HG02623 (cell line): ENCODE data around the gene MIOX.

Source experiments
- ATAC-seq: cut with Tn5 transposase; IDR thresholded peaks from one replicate; pipeline ENCODE4 v1.9.1; 2021; ENCODE audit warnings: moderate library complexity; ENCODE audit not compliant: unreplicated experiment

MIOX gene

DNA sequence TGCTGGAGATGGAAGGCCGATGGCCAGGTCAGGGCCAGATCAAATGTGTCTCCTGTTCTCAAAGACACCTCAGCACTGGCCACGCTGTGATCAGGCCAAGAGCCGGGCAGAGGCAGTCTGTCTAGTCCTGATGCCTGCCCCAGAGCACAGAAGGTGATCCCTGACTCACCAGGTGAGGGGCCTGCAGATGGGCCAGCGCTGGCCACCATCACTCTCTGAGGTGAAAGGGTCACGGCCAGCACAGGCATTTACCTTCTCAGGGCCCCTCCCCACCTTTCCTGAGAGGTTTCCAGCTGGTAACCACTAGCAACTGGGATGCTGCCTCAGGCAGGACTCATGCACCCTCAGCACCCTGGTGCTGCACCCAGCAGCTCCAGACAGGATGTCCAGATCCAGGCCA, 14.7 kb upstream of the MIOX start:
- ATAC-seq: no peak

DNA sequence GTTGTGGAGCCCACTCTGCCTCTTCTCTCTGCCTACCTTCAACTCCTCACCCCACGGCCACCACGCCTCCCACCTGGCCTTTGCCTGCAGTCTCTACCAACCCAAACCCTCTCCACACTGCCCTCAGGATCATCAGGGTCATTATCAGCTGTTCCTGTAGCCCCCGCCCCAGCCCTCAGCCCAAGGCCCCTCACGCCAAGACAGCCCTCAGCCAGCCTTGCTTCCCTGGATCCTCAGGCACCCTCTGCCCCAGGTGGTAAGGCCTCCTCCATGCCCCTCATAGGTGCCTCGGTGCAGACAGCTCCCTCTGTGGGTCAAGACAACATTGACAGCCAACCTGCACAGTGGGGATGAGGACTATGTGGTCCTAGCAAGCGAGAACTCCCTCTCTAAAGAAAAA, 13.6 kb upstream of the MIOX start:
- ATAC-seq: no peak

DNA sequence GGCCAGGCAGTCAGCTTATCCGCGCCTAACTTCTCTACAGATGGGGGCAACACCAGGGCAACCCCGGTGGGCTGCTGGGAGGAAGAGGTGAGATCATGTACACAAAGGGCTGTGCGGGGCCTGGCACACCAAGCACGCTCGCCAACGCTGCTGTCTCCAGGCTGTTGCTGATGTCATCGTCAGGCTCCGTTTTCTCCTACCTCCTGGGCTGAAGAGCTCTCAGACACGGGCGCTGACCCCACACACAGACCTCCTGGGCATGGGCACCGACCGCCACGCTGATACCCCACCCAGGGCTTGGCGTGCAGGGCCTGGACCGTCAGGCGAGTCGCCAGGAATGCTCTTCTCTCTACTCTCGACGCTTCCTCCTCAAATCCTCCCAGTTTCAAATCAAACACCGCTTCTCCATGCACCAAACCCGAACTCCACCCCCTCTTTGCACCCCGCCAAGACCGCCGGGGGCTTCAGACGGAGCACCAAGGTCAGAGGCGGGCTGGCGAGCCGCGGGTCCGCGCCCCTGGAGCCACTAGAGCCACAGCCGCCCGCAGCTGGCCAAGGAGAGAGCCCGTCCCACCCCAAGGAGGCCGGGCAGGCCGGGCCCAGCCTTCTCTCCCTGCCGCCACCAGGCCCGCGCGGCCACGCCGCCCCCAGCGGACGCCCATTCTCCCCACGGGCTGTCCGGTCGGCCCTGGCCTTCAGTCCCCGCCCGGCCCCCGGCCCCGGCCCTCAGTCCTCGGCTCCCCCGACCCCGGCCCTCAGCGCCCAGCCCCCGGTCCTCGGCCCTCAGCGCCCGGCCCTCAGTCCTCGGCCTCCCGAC, 12.6 kb upstream of the MIOX start:
- no peak for ATAC-seq

DNA sequence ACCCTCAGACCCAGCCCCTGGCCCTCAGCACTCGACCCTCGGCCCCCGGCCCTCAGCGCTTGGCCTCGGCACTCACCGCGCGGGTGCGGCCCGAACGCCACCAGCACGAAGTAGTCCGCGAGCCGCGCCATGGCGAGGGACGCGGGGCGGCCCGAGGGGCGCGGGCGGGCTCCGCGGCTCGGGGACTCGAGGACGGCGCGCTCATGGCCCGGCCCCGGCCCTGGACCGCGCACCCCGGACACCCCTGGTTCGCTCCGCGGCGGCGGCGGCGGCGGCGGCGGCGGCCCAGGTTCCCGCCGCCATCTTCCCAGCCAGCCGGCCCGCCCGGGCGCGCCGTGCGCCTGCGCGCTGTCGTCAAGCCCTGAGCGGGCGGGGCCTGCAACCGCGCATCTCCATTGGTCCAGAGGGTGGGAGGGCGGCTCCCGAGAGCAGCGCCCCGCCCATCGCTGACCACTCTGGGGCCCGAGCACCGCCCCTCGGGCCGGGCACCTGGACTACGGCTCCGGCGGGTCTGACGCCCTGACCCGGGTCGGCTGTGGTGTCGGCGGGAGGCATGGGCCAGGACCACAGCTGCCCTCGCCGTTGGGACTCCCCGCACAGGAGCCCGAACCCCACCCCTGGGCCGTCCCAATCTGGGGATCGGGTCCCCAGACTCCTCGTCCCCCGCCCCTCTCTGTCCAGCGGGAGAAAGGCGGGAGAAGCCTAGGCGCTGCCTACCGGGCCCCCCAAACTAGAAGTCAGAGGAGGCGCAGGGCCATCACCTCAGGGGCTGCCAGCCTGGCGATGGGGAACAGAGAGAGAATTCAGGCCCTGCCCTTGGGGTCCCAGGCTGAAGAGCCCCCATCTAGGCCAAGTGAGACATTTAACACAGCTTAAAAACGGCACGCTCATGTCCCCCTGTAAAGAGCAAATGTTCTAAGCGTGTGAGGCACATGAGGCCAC, 11.7 kb upstream of the MIOX start, which contains the start of gene SBF1:
TSS of gene SBF1 (minus strand) at position 326 of the 942 bp plus-strand sequence. CDS start at position 131, 195 bp downstream.
- peak; percentile 79 for ATAC-seq

DNA sequence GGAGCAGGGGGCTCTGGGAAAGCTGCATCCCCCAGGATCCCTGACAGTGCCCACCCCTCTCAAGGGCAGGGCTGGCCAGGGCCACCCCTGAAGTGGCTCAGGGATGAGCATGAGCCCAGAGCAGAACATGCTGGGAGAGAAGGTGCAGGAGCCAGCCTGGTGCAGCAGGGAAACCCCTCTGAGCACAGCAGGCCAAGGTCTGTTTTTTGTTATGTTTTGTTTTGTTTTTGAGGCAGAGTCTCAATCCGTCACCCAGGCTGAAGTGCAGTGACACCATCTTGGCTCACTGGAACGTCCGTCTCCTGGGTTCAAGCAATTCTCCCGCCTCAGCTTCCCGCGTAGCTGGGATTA, 11.0 kb upstream of the MIOX start:
- ATAC-seq: no peak

DNA sequence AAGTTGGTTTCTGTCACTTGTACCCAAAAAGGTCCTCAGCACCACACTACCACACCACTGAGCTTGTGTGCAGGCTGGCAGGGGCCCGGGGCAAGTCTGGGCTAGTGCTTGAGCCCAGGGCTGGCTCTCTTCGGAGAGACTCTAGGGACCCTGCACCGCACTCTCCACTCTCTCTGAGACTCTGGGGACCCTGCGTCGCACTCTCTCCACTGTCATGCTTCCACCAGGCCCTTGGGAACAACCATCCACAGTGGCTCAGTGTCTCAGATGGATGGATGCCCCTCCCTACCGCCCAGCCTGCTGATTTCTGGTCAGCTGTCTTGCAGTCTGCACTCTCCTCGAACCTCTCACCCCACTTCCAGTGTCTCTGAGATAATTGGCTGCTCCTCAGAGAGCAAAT, 9.8 kb upstream of the MIOX start:
- no peak for ATAC-seq

DNA sequence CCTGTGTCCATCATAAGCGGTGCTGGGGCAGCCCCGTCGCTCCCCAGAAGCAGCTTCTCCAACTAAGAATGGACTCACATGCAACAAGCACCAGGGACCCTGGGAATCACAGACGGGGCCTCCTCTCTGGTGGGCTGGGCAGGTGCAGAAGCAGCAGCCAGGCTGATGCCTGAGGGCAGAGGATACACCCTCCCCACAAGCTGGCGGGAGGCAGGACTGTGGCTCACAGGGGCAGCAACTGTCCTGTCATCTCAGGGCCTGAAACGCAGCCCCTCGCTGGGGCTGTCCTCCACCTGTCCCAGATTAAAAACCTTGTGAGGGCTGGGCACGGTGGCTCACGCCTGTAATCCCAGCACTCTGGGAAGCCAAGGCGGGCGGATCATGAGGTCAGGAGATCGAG, 8.7 kb upstream of the MIOX start:
- ATAC-seq: no peak

DNA sequence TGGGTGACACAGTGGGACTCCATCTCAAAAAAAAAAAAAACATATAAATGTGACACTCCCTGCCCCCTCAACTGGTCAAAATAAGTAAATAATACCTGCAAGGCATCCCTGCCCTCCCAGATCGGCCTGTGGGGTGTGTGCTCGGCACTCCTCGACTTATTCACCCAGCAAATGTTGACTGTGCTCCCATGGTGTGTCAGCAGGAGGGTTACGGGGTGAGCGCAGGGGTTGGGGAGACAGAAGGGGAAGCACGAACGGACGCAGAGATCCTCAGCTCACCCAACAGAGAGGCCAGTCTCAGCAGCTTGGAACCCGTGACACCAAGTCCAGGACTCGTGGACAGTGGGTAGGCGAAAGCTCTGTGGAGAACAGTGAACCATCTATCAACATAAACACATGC, 6.9 kb upstream of the MIOX start:
- no peak for ATAC-seq

DNA sequence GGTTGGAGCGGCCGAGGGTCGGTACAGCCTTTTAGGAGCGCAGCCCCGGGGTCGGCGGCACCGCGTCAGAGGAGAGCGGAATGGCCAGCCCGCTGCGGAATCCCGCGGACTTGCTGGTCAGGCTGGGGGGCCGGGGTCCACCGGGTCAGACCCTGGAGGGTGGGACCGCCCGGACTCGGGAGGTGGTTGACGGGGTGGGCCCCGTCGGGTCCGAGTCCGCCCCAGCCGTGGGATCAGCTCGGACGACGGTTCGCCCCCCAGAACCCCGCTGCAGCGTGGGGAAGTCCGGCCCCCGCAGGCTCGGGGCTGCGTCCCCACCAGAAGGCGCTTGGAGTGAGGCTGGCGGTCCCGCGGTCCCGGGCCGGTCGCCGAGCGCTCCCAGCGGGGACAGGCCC, 5.6 kb upstream of the MIOX start:
- ATAC-seq: no peak

DNA sequence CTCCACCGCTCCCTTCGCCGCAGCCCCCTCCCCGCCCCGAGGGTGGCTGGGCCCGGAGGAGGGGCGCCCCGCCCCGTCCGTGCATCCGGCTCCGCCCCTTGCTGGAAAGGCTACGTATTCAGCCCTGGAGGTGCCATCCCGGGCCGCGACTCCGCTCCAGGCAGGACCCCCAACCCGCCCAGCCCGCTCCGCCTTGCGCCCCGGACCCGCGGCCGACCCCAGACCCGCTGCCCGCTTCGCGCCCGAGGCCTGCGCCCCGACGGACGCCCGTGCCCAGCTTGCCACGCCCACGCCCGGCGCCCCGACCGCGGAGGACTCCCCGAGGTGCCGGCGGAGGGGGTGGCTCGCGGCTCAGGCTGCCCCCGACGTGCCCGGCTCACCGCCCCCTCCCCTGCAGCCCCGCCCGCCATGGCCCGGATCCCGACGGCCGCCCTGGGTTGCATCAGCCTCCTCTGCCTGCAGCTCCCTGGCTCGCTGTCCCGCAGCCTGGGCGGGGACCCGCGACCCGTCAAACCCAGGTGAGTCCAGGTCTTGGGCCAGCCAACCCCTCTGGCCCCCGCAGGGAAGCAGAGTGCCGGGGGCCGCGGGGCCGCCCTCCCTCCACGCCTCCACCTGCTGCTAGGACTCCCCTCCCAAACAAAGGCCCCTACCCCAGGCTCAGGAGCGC, 5.1 kb upstream of the MIOX start, which contains the start of gene ADM2:
TSS of gene ADM2 (plus strand) at position 104 of the 667 bp plus-strand sequence. CDS start at position 409, 305 bp downstream.
- ATAC-seq: no peak

DNA sequence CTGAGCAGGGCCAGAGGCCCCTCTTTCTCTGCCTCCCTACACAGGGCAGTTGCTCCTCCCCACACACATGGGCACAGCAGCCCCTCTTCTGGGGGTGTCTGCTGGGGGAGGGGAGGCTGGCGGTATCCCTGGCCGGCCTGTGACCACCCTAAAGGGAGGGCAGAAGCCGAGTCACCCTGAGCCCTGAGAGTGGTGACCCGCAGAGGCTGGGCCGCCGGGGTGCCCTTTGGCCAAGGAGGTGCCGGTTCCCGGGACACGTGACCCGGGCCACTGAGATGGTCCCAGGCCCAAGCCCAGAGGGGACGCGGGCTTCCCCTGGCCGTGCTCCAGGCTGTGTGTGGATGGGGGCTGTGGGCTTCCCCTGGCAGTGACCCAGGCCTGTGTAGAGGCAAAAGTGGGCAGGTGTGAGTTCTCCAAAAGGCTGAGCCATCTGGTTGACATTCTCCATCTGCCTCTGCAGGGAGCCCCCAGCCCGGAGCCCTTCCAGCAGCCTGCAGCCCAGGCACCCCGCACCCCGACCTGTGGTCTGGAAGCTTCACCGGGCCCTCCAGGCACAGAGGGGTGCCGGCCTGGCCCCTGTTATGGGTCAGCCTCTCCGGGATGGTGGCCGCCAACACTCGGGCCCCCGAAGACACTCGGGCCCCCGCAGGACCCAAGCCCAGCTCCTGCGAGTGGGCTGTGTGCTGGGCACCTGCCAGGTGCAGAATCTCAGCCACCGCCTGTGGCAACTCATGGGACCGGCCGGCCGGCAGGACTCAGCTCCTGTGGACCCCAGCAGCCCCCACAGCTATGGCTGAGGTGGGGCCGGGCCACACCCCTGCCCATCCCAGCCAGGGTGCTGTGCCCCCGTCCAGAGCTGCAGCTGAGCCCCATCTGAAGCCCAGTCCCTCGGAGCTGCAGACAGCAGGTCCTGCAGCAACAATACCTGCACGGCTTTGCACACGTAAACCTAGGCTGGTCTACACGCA, 4.3 kb upstream of the MIOX start:
- ATAC-seq: no peak

DNA sequence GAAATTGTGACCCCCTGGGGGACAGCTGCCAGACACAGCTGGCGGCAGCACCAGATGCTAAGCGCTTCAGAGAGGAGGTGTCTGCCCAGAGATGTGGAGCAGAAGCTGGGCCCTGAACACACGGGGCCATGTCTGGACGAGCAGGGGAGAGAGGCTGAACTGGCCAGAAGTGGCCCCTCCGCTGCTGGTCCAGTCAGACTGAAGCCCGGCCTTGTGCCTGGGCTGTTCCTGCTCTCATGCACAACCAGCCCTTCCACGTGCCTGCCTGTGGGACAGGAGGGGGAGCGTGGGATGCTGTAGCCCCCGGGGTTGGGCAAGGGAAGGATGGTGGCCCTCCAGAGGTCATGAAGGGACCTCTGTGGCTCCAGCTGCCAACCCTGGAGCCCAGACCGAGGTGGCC, 3.6 kb upstream of the MIOX start:
- ATAC-seq: no peak

DNA sequence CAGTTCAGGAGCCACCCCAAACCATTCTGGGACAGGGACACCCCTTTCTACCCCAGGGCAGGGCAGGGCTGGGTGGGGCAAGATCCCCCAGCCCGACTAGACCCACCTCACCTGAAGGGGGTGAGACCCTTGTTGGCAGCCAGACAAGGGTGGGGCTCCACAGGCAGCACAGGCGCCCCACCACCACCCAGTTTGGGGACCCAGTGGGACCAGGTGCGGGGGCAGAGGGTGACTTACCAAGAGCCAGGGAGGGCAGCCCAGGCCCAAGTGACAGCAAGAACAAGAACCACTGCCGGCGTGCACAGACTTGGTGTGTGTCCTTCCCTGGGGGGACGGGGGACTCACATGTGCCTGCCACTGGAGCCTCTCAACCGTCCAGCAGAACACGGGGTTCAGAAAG, 3.1 kb upstream of the MIOX start:
- no peak for ATAC-seq

DNA sequence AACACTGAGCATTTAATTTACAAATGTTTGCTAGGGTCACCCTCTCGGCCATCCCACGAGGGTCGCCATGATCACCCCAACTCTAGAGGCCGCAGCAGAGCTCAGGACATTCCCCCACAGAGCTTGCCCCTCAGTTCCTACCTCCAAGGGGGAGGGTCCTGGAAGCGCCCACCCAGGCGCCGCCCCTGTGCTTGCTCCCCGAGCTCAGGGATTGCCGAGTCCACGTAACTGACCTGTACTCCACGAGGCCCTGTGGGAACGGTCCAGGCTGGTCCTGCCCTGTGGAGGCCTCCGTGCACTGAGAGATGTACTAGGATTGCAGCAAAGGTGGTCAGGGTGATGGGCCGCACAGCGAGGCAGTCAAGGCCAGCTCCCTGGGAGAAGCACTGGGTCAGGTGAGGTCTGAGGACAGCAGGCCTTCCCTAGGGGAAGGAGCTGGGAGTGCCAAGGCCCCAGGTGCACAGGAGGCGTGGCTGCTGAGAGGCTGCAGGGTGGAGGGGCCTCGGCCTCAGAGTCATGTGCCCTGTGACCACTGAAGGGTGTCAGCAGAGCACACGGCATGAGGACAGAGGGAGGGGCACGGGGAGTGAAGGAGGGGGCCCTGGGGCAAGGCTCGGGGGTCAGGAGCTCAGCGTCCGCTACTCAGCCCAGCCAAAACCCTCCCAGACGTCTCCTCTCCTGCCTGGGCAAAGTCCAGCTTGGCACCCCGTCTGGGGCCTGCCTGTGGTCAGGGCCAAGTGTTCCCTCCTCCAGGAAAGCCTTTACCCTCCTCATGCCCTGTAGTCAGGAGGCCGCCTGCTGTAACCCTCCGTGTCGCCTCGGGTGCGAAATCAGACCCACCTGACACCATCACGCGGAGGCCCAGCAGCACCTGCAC, 2.4 kb upstream of the MIOX start:
- no peak for ATAC-seq

DNA sequence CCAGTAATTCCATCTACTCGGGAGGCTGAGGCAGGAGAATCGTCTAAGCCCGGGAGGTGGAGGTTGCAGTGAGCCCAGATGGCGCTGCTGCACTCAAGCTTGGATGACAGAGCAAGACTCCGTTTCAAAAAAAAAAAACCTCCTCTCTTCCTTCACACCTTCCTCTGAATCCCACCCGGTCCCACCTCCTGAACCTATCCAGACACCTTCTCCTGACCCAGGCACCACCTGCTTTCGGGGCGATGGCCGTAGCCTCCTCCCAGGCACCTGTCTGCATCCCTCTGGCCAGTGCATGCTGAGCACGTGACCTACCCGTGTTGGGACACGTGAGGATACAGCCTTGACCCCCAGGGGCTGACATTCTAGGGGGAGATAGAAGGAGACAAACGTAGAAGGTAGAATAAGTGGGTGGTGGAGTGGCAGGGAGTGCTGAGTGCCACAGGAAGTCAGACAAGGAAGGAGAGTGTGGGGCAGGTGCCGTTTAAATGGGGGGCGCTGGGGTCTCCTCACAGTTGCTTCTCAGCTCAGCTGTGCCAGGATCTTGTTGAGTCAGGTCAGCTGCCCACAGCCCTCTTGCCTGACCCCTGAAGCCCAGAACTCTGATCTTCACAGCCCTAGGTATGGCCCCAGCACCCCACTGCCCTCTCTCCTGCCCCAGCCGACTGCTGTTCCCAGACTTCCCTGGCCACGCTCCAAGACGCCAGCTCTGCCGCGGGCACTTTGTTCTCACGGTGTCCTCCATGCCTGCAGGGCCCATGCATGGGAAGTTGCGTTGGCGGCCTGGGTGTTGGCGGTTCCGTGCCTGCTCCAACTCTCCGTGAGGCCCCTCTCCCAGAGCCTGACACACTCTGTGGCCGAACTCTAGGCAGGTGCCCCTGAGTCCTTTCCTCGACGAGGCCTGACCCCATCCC, 1.2 kb upstream of the MIOX start:
- no peak for ATAC-seq

DNA sequence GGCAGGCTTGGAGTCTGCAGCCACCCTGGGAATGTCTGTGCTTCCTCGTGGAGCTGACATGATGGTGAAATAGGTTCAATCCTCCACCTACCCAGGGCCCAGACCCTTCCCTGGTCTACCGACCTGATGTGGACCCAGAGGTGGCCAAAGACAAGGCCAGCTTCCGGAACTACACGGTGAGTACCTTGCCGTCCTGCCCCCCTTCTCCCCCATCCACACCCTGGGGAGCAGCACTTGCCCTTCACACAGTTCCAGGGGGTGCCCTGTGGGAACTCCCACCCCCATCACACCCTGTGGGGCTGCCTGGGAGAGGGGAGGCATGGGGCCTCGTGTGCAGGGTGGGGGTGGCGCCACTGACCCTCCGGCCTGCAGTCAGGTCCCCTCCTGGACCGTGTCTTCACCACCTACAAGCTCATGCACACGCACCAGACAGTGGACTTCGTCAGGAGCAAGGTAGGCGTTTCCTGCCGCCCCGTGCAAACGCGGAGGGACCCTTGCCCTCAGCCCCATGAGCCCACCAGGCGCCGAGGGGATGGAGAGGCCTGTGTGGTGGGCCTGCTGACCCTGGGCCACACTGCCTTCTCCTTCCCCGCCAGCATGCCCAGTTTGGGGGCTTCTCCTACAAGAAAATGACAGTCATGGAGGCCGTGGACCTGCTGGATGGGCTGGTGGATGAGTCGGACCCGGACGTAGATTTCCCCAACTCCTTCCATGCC, 789 bp downstream of the MIOX start:
- no peak for ATAC-seq

DNA sequence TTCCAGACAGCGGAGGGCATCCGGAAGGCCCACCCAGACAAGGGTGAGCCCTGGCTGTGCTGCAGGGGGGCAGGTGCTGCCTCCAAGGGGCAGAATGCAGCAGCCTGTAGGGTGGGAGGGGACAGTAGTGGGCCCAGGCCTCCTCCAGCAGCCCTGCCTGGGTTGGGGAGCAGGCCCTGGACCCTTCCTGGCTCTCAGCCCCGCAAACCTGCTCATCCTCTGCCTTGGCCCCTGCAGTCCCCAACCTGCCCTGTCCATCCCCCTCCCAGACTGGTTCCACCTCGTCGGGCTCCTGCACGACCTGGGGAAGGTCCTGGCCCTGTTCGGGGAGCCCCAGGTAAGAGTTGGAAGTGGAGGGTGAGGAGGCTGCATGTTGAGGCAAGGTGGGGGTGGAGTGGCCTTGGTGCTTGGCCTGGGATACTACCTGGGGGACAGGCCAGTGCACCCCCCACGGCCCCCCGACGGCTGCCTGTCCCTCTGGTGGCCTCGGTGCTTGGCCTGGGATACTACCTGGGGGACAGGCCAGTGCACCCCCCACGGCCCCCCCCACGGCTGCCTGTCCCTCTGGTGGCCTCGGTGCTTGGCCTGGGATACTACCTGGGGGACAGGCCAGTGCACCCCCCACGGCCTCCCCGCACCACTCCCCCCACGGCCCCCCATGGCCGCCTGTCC, 1.5 kb downstream of the MIOX start:
- no peak for ATAC-seq
